Muscle of leg (tissue), 11 donors: Measurements from ENCODE around the gene EPYC. TPM values are rescaled to one million over a fixed set of nuclear protein-coding genes. Genes with fewer than 3 reads are reported as not detected.

ENCODE experiments used
- DNase-seq: peaks from one replicate; pipeline ENCODE4 v3.0.0; 2013
- H3K27ac ChIP-seq: one replicate; pipeline ENCODE4 v1.5.1; 2013; ENCODE audit warnings: mild to moderate bottlenecking, low read length, control low read depth
- H3K27me3 ChIP-seq: one replicate; pipeline ENCODE4 v1.6.1; 2013; ENCODE audit warnings: low read length; ENCODE audit not compliant: control insufficient read depth, insufficient read depth
- H3K36me3 ChIP-seq: one replicate; pipeline ENCODE4 v1.6.1; 2013; ENCODE audit warnings: low read length; ENCODE audit not compliant: control insufficient read depth, insufficient read depth
- H3K4me1 ChIP-seq: one replicate; pipeline ENCODE4 v1.6.1; 2013; ENCODE audit warnings: low read length; ENCODE audit not compliant: control insufficient read depth, insufficient read depth
- H3K4me3 ChIP-seq: one replicate; pipeline ENCODE4 v1.5.1; 2013; ENCODE audit warnings: low read length, control low read depth
- H3K9me3 ChIP-seq: replicated peaks from 2 replicates; pipeline ENCODE4 v1.6.1; 2013; ENCODE audit warnings: low read depth, low read length; ENCODE audit not compliant: control insufficient read depth
- WGBS: methylation state at CpG from one replicate; pipeline ENCODE4 v1.1.5; 2013; ENCODE audit warnings: missing lambda C conversion rate; ENCODE audit not compliant: insufficient coverage; 5-methylcytosine and 5-hydroxymethylcytosine counted together
- polyA plus RNA-seq, 8 donors: library from polyadenylated mRNA; unstranded; fragments of 120-200 nt; gene quantifications; one replicate each; pipeline versions ENCODE4 v1.2.1 to v1.2.3, GENCODE V29; 2013; ENCODE audit warnings: inconsistent platforms in 1 of 8, low replicate concordance in 1 of 8; ENCODE audit not compliant: insufficient read length in 8 of 8, insufficient read depth in 1 of 8
- total RNA-seq: library from RNA; stranded (reverse); fragments of 120-200 nt; gene quantifications from one replicate; pipeline ENCODE4 v1.2.4, GENCODE V29; 2013

The EPYC gene
- total and polyA plus RNA-seq, 9 donors = 0.04 to 0.25 (median 0.12) TPM; not detected in 6

- no peak overlapping the region for H3K27ac ChIP-seq
- peak; percentile 82 for DNase-seq
- no peaks in the 10 kb centered on the region for H3K27me3 ChIP-seq
- no peak overlapping the region for H3K4me3 ChIP-seq
- H3K4me1 ChIP-seq = no peaks in the 10 kb centered on the region
- WGBS = 0% methylated on average over 2 of the region's 4 CpGs
- no peaks in the 10 kb centered on the region for H3K36me3 ChIP-seq
- no peaks in the 10 kb centered on the region for H3K9me3 ChIP-seq
Measured at GRCh38 chr12:90959538-90960139, 45.1 kb downstream of the EPYC start.

- no peaks in the 10 kb centered on the region for H3K27me3 ChIP-seq
- no peak overlapping the region for H3K27ac ChIP-seq
- H3K9me3 ChIP-seq = no peaks in the 10 kb centered on the region
- WGBS = no CpG with 5 or more reads among the region's 4 CpGs
- no peak overlapping the region for H3K4me3 ChIP-seq
- DNase-seq = peak; percentile 61
- no peaks in the 10 kb centered on the region for H3K4me1 ChIP-seq
- no peaks in the 10 kb centered on the region for H3K36me3 ChIP-seq
Measured at GRCh38 chr12:90959032-90959431, 45.7 kb downstream of the EPYC start.

- Histone ChIP-seq H3K9me3 (no peaks in the 10 kb centered on the region), H3K4me3 (no peak overlapping the region), H3K27me3 (no peaks in the 10 kb centered on the region), H3K4me1 (no peaks in the 10 kb centered on the region), H3K36me3 (no peaks in the 10 kb centered on the region), H3K27ac (no peak overlapping the region)
- peak; percentile 16 for DNase-seq
- WGBS = no CpG with 5 or more reads among the region's 3 CpGs
Measured at GRCh38 chr12:90958347-90958746, 46.4 kb downstream of the EPYC start.

- Histone ChIP-seq H3K27me3 (no peaks in the 10 kb centered on the region), H3K4me3 (no peak within 1 kb of the TSS), H3K36me3 (no peaks in the 10 kb centered on the region), H3K9me3 (no peaks in the 10 kb centered on the region), H3K27ac (no peak within 1 kb of the TSS), H3K4me1 (no peaks in the 10 kb centered on the region)
- DNase-seq = no peak
- WGBS = 99% methylated on average over 16 of the region's 22 CpGs
Measured at GRCh38 chr12:90954921-90955320, 49.9 kb downstream of the EPYC start, which contains the start of gene CCER1. Gene CCER1 (minus strand): TSS chr12:90955176. CDS start chr12:90954742, 434 bp downstream.

GRCh38 chr12:90954428-90954827 is 50.3 kb downstream of the EPYC start:
- 98% methylated on average over 25 of the region's 25 CpGs for WGBS
- no peak for DNase-seq
- H3K36me3 ChIP-seq = no peaks in the 10 kb centered on the region
- H3K9me3 ChIP-seq = no peaks in the 10 kb centered on the region
- no peak overlapping the region for H3K4me3 ChIP-seq
- H3K27me3 ChIP-seq = no peaks in the 10 kb centered on the region
- H3K27ac ChIP-seq = no peak overlapping the region
- H3K4me1 ChIP-seq = no peaks in the 10 kb centered on the region

GRCh38 chr12:90953956-90954421 is 50.8 kb downstream of the EPYC start:
- no peaks in the 10 kb centered on the region for H3K27me3 ChIP-seq
- no peak for DNase-seq
- H3K27ac ChIP-seq = no peak overlapping the region
- H3K4me1 ChIP-seq = no peaks in the 10 kb centered on the region
- H3K4me3 ChIP-seq = no peak overlapping the region
- no peaks in the 10 kb centered on the region for H3K36me3 ChIP-seq
- no peaks in the 10 kb centered on the region for H3K9me3 ChIP-seq
- 92% methylated on average over 23 of the region's 32 CpGs for WGBS

GRCh38 chr12:90951432-90952105 is 53.2 kb downstream of the EPYC start:
- Histone ChIP-seq H3K27me3 (no peaks in the 10 kb centered on the region), H3K4me1 (no peaks in the 10 kb centered on the region), H3K4me3 (no peak overlapping the region), H3K36me3 (no peaks in the 10 kb centered on the region), H3K9me3 (no peaks in the 10 kb centered on the region), H3K27ac (no peak overlapping the region)
- DNase-seq = no peak

- Histone ChIP-seq H3K27ac (no peak overlapping the region), H3K27me3 (no peaks in the 10 kb centered on the region), H3K36me3 (no peaks in the 10 kb centered on the region), H3K9me3 (no peaks in the 10 kb centered on the region), H3K4me3 (no peak overlapping the region), H3K4me1 (no peaks in the 10 kb centered on the region)
- WGBS = 95% methylated on average over 6 of the region's 7 CpGs
- DNase-seq = no peak
Measured at GRCh38 chr12:90947869-90948268, 56.9 kb downstream of the EPYC start.

- Histone ChIP-seq H3K9me3 (no peaks in the 10 kb centered on the region), H3K4me3 (no peak overlapping the region), H3K4me1 (no peaks in the 10 kb centered on the region), H3K36me3 (no peaks in the 10 kb centered on the region), H3K27me3 (no peaks in the 10 kb centered on the region), H3K27ac (no peak overlapping the region)
- no CpG with 5 or more reads among the region's 1 CpG for WGBS
- peak; percentile 48 for DNase-seq
Measured at GRCh38 chr12:90945070-90945649, 59.6 kb downstream of the EPYC start.

GRCh38 chr12:90943255-90943654 is 61.5 kb downstream of the EPYC start:
- WGBS = no CpG with 5 or more reads among the region's 1 CpG
- Histone ChIP-seq H3K36me3 (no peaks in the 10 kb centered on the region), H3K4me3 (no peak overlapping the region), H3K9me3 (no peaks in the 10 kb centered on the region), H3K27ac (no peak overlapping the region), H3K27me3 (no peaks in the 10 kb centered on the region), H3K4me1 (no peaks in the 10 kb centered on the region)
- peak; percentile 19 for DNase-seq
